H9 (cell line): Measurements from ENCODE around the gene MED7. TPM values are rescaled to one million over a fixed set of nuclear protein-coding genes. Genes with fewer than 3 reads are reported as not detected.

ENCODE experiments used
- DNase-seq: peaks from one replicate; pipeline ENCODE4 v3.0.0-alpha.2; 2017
- H2AFZ ChIP-seq: one replicate; pipeline ENCODE4 v1.6.1; 2013; ENCODE audit warnings: mild to moderate bottlenecking, low read length, control low read depth, moderate library complexity
- H2AK5ac ChIP-seq: 2 replicates; pipeline ENCODE4 v1.6.1; 2013; ENCODE audit warnings: low read length, control low read depth, mixed read lengths; ENCODE audit not compliant: insufficient read length
- H2BK120ac ChIP-seq: one replicate; pipeline ENCODE4 v1.6.1; 2013; ENCODE audit warnings: low read depth, mild to moderate bottlenecking, low read length, control low read depth, inconsistent platforms; ENCODE audit not compliant: poor library complexity, severe bottlenecking
- H2BK12ac ChIP-seq: 2 replicates; pipeline ENCODE4 v1.6.1; 2013; ENCODE audit warnings: low read length, control low read depth, mixed read lengths, low read depth; ENCODE audit not compliant: insufficient read length
- H2BK15ac ChIP-seq: 2 replicates; pipeline ENCODE4 v1.6.1; 2013; ENCODE audit warnings: low read depth, low read length, control low read depth
- H2BK20ac ChIP-seq: one replicate; pipeline ENCODE4 v1.6.1; 2013; ENCODE audit warnings: low read depth, mild to moderate bottlenecking, low read length, control low read depth, inconsistent platforms; ENCODE audit not compliant: poor library complexity, severe bottlenecking
- H2BK5ac ChIP-seq: 2 replicates; pipeline ENCODE4 v1.6.1; 2013; ENCODE audit warnings: low read length, control low read depth, mixed read lengths; ENCODE audit not compliant: insufficient read length
- H3K14ac ChIP-seq: 2 replicates; pipeline ENCODE4 v1.6.1; 2013; ENCODE audit warnings: low read length, control low read depth; ENCODE audit not compliant: insufficient read depth
- H3K18ac ChIP-seq: 2 replicates; pipeline ENCODE4 v1.6.1; 2013; ENCODE audit warnings: low read depth, mild to moderate bottlenecking, mixed read lengths, low read length, control low read depth; ENCODE audit not compliant: insufficient read length
- H3K23ac ChIP-seq: 2 replicates; pipeline ENCODE4 v1.6.1; 2013; ENCODE audit warnings: low read length, control low read depth, mixed read lengths, low read depth; ENCODE audit not compliant: insufficient read length
- H3K23me2 ChIP-seq: 2 replicates; pipeline ENCODE4 v1.6.1; 2013; ENCODE audit warnings: low read depth, mild to moderate bottlenecking, mixed read lengths, low read length, control low read depth; ENCODE audit not compliant: insufficient read length, poor library complexity, severe bottlenecking
- H3K27ac ChIP-seq: 2 replicates; pipeline ENCODE4 v1.5.1; 2013; ENCODE audit warnings: low read length, control low read depth, mixed read lengths, low read depth; ENCODE audit not compliant: insufficient read length
- H3K27me3 ChIP-seq: 2 replicates; pipeline ENCODE4 v1.6.1; 2013; ENCODE audit warnings: low read length, control low read depth, inconsistent platforms; ENCODE audit not compliant: insufficient read depth
- H3K4ac ChIP-seq: 2 replicates; pipeline ENCODE4 v1.6.1; 2013; ENCODE audit warnings: low read depth, mild to moderate bottlenecking, control low read depth, inconsistent platforms, low read length, moderate library complexity
- H3K4me1 ChIP-seq: 2 replicates; pipeline ENCODE4 v1.6.1; 2013; ENCODE audit warnings: low read length, control low read depth, inconsistent platforms; ENCODE audit not compliant: insufficient read depth
- H3K4me2 ChIP-seq: 2 replicates; pipeline ENCODE4 v1.6.1; 2013; ENCODE audit warnings: low read length, control low read depth, mixed read lengths; ENCODE audit not compliant: insufficient read length, insufficient read depth
- H3K56ac ChIP-seq: 2 replicates; pipeline ENCODE4 v1.6.1; 2013; ENCODE audit warnings: low read depth, mild to moderate bottlenecking, mixed read lengths, low read length, control low read depth; ENCODE audit not compliant: insufficient read length
- H3K79me1 ChIP-seq: 2 replicates; pipeline ENCODE4 v1.6.1; 2013; ENCODE audit warnings: low read depth, mild to moderate bottlenecking, moderate library complexity, low read length, control low read depth, inconsistent platforms; ENCODE audit not compliant: insufficient read depth, poor library complexity, severe bottlenecking
- H3K79me2 ChIP-seq: 2 replicates; pipeline ENCODE4 v1.6.1; 2013; ENCODE audit warnings: low read length, control low read depth, inconsistent platforms; ENCODE audit not compliant: insufficient read depth
- H3K9ac ChIP-seq: 2 replicates; pipeline ENCODE4 v1.6.1; 2013; ENCODE audit warnings: low read length, control low read depth, mixed read lengths; ENCODE audit not compliant: insufficient read length; ENCODE audit errors: extremely low read depth
- H3K9me3 ChIP-seq: one replicate; pipeline ENCODE4 v1.6.1; 2013; ENCODE audit warnings: low read depth, low read length, inconsistent platforms; ENCODE audit not compliant: control insufficient read depth
- H3T11ph ChIP-seq: one replicate; pipeline ENCODE4 v1.6.1; 2013; ENCODE audit warnings: mild to moderate bottlenecking, low read length, control low read depth, inconsistent platforms
- H4K20me1 ChIP-seq: one replicate; pipeline ENCODE4 v1.6.1; 2013; ENCODE audit not compliant: control insufficient read depth, insufficient read length, insufficient read depth
- H4K5ac ChIP-seq: 2 replicates; pipeline ENCODE4 v1.6.1; 2013; ENCODE audit warnings: low read depth, mild to moderate bottlenecking, mixed read lengths, low read length, control low read depth; ENCODE audit not compliant: insufficient read length
- H4K8ac ChIP-seq: replicated peaks from 2 replicates; pipeline ENCODE4 v1.6.1; 2013; ENCODE audit warnings: low read length, control low read depth, mixed read lengths, low read depth; ENCODE audit not compliant: insufficient read length
- H4K91ac ChIP-seq: 2 replicates; pipeline ENCODE4 v1.6.1; 2013; ENCODE audit warnings: low read depth, mild to moderate bottlenecking, moderate library complexity, mixed read lengths, low read length, control low read depth; ENCODE audit not compliant: insufficient read length
- H3K27ac Mint-ChIP-seq, 3 experiments: 2 replicates in 2 of 3; 3 replicates in 1 of 3; pipeline ENCODE4 v1.8.0; 2020 to 2021; ENCODE audit warnings: mixed read lengths in 3 of 3, mild to moderate bottlenecking in 1 of 3, moderate library complexity in 1 of 3
- H3K27me3 Mint-ChIP-seq: 2 replicates; pipeline ENCODE4 v1.8.0; 2021; ENCODE audit warnings: low read depth, mild to moderate bottlenecking, moderate library complexity, mixed read lengths
- H3K36me3 Mint-ChIP-seq, 3 experiments: 2 replicates in 2 of 3; 3 replicates in 1 of 3; pipeline ENCODE4 v1.8.0; 2020 to 2021; ENCODE audit warnings: low read depth in 3 of 3, mixed read lengths in 3 of 3; ENCODE audit not compliant: insufficient read depth in 1 of 3
- H3K4me1 Mint-ChIP-seq, 2 experiments: 2 replicates each; pipeline ENCODE4 v1.8.0; 2020; ENCODE audit warnings: mixed read lengths in 2 of 2
- H3K4me3 Mint-ChIP-seq, 2 experiments: 2 replicates in 1 of 2; 3 replicates in 1 of 2; pipeline ENCODE4 v1.8.0; 2020 to 2021; ENCODE audit warnings: mild to moderate bottlenecking in 2 of 2, mixed read lengths in 2 of 2, moderate library complexity in 1 of 2
- H3K9me3 Mint-ChIP-seq, 2 experiments: 2 replicates in 1 of 2; 3 replicates in 1 of 2; pipeline ENCODE4 v1.8.0; 2020; ENCODE audit warnings: mild to moderate bottlenecking in 2 of 2, mixed read lengths in 2 of 2, moderate library complexity in 1 of 2
- CTCF ChIP-seq: fragments of 200-600 bp; sonication (generic); conservative IDR thresholded peaks from 3 replicates; pipeline ENCODE4 v1.8.0; 2021; ENCODE audit warnings: antibody characterized with exemption, mild to moderate bottlenecking
- WGBS: extraction: QIAGEN DNeasy Blood & Tissue Kit; methylation state at CpG from one replicate; pipeline ENCODE4 v1.1.7; 2013; ENCODE audit warnings: missing lambda C conversion rate, low lambda C conversion rate, mixed read lengths; ENCODE audit not compliant: insufficient read length; ENCODE audit errors: extremely low coverage; 5-methylcytosine and 5-hydroxymethylcytosine counted together
- total RNA-seq: library from RNA; stranded (reverse); gene quantifications from 2 replicates; pipeline ENCODE4 v1.2.1, GENCODE V29; 2021

The MED7 gene
- total RNA-seq, 1 experiment from 2014 or later: 10.7 TPM

DNA sequence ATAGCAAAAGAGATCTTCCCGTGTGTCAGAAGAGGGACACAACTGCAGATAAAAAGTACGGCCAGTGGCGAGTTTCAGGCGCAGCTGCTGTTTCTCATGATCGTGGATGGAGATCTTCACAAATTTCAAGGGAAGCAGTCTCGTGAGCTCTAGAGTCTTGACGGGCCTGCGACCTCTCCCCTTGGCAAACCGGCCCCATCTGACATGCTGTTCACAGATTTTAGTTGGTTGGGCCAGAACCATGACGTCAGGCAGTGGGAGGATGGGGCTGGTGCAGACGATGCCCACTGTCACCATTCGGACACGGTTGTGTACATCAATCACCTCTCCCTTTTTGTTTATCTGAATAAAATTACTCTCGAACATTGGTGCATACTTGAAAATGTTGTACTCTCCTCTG is 23.0 kb upstream of the MED7 start:
- no peak overlapping the region for H3K56ac ChIP-seq
- H3K9me3 ChIP-seq: no peaks in the 10 kb centered on the region
- H2BK15ac ChIP-seq: no peak overlapping the region
- no peaks in the 10 kb centered on the region for H3K79me1 ChIP-seq
- H3K4ac ChIP-seq: no peak overlapping the region
- no peak for DNase-seq
- no peak overlapping the region for H4K8ac ChIP-seq
- H2BK120ac ChIP-seq: no peak overlapping the region
- no peaks in the 10 kb centered on the region for H3K23me2 ChIP-seq
- H3K27ac ChIP-seq: no peak overlapping the region
- no peak overlapping the region for H3T11ph ChIP-seq
- no peak overlapping the region for H3K9ac ChIP-seq
- H3K4me2 ChIP-seq: no peak overlapping the region
- WGBS: no CpG with 5 or more reads among the region's 14 CpGs
- no peaks in the 10 kb centered on the region for H4K20me1 ChIP-seq
- no peak overlapping the region for H2BK5ac ChIP-seq
- H3K4me1 Mint-ChIP-seq: peaks cover 18 to 21% of the 10 kb centered on the region in 2 experiments
- H3K14ac ChIP-seq: no peak overlapping the region
- H3K4me1 ChIP-seq: no peaks in the 10 kb centered on the region
- TF ChIP-seq CTCF: no peak
- no peak overlapping the region for H2AK5ac ChIP-seq
- no peak overlapping the region for H4K5ac ChIP-seq
- H4K91ac ChIP-seq: no peak overlapping the region
- peaks cover 3 to 5% of the 10 kb centered on the region in 2 experiments; a peak in 4 of 5 replicates for H3K9me3 Mint-ChIP-seq
- H2BK20ac ChIP-seq: no peak overlapping the region
- no peaks in the 10 kb centered on the region for H3K79me2 ChIP-seq
- H3K23ac ChIP-seq: no peak overlapping the region
- no peak overlapping the region for H2BK12ac ChIP-seq
- H3K18ac ChIP-seq: no peak overlapping the region
- H3K36me3 Mint-ChIP-seq: peaks cover 0 to 6% (median 0%) of the 10 kb centered on the region in 3 experiments; a peak in 2 of 7 replicates
- H2AFZ ChIP-seq: no peak overlapping the region
- no peaks in the 10 kb centered on the region; the same call in none of the 2 replicates for H3K27me3 Mint-ChIP-seq
- no peak overlapping the region for H3K27ac Mint-ChIP-seq
- H3K27me3 ChIP-seq: no peaks in the 10 kb centered on the region
- H3K4me3 Mint-ChIP-seq: no peak overlapping the region
